Endometrium (tissue), 2 donors: ENCODE data around the gene SDK2.

Experiments
- FAIRE-seq: peaks from 2 replicates; lab custom pipeline; 2012; peaks lifted over from hg19 to GRCh38; lab: Jason Lieb, UNC
- donor health status: control.
- donor health status: control.

SDK2 gene

GRCh38 chr17:73610331-73610911, 33.8 kb downstream of the SDK2 start:
- FAIRE-seq = no peak

GRCh38 chr17:73609758-73610157, 34.5 kb downstream of the SDK2 start:
- FAIRE-seq = no peak

GRCh38 chr17:73609060-73609459, 35.2 kb downstream of the SDK2 start:
- no peak for FAIRE-seq

GRCh38 chr17:73605444-73605843, 38.8 kb downstream of the SDK2 start:
- no peak for FAIRE-seq

DNA sequence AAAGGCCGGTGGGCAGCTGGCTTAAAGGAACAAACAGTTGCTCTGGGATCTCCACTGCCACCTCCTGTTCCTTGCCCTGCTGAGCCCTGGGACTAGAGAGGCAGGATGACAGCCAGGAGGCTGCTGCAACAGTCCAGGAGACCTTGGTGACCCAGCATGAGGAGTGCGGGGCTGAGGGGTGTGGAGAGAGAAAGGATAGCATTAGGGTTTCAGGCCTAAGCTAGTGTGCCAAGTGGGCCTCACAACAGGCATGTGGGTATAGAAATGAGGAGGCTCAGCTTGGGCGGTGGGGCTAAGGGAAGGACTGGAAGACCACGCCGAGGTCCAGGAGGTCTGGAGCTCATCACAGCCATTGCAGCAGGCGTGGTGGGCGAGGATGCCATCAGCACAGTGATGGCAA, 39.8 kb downstream of the SDK2 start:
- no peak for FAIRE-seq

- FAIRE-seq = no peak
Measured at GRCh38 chr17:73603971-73604370, 40.3 kb downstream of the SDK2 start.

DNA sequence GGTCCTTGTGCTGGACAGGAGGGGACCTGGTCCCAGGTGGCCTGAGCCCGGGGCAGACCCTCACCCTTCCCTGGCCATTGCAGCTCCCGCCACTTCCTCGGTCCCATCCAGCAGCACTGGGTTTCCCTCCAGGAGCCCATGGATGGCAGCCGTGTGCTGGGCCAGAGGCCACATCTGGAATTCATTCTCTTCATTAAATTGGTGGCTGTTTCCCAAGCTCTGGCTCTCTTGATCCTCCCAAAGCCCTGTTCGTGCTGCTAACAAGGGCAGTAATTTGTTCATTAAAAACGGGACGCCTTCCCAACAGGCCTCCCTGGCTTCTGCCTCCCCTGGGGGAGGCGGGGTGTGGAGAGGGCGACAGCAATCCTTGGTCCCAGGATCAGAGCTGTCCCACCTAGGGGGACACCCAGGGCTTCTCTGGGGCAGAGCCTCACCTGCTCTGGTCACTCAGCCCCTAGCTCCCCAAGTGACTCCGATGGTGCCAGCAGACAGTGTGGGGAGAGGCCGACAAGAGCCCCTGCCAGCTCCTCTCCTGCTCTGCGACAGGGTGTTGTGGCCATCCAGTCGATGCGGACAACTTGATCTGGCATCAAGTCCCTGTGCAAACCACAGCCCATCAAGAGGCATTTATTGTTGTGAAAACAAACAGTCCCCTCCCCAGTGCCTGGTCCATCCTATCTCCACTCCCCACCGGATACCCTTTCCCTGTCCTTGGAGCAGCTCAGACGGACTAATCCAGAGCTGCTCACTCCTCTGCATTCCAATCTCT, 44.0 kb downstream of the SDK2 start:
- peak; percentile 55 for FAIRE-seq

DNA sequence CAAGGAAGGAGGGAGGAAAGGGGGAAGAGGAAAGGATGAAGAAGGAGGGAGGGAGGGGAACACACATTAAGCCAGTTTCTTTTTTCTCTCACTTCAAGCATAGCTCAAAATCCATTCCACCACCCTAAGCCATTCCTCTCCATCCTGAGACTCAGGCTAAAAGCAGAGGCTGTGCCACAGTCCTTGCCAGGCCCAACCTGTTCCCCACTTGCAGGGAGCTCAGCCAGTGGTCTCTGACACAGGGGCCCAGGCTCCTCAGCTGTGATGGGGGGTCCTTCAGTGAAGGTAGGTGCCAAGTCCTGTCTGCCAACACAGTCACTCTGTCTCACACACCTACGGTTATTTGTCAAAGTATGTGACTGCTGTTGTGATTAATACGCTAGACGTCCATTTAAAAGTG, 44.6 kb downstream of the SDK2 start:
- FAIRE-seq = no peak

DNA sequence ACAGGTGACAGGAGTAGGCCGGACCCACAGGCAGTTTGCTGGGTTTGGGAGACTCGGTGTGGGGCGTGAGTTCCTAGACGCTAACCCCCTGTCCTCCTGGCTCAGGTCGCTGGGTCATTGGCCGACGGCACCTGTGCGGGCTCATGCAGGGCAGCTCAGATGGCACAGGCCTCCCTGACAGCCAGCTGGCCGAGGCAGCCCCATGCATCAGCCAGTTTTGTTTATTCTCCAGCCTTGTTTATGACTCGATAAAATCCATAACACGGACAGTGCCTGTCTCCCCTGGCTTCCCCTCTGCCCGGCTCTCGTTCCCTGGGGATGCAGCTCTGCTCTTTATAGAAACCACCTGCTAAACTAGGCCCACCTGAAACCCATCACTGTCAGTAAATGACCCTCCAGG, 46.0 kb downstream of the SDK2 start:
- FAIRE-seq = no peak

DNA sequence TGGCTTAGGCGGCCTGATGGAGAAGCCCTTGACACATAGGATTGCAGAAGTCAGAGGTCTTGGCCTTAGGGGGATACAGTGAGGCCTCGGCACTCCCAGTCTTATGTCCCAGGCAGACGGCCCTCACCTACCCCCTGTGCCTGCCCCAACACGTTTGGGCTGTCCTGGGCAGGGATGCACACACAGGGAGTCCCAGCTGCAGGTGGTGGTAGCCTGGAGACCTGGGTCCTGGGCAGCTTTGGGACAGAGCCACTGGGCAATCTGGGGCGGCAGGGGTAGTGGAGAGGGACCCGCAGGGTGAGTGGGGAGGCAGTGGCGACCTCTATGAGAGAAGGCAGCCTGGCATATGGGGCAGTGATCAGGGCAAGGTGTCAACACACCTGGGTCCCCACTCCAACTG, 48.3 kb downstream of the SDK2 start:
- no peak for FAIRE-seq

DNA sequence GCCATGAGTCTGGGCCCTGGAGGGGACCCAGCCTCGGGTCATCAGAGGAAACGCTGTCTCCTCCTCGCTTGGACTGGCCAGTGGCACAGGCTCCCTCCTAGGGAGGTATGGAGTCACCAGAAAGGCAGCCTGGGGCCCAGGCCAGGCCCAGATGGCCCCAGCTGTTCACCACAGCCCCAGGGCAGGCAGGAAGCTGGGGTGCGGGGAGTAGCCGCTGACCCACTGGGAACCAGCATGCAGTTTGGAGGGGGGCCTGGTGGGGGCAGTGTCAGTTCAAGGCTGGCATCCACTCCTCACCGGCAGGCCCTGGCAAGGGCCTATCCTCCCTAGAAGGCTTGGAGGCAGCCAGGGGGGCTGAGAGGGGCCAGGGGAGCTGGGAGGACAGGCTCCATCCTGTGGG, 48.8 kb downstream of the SDK2 start:
- no peak for FAIRE-seq

DNA sequence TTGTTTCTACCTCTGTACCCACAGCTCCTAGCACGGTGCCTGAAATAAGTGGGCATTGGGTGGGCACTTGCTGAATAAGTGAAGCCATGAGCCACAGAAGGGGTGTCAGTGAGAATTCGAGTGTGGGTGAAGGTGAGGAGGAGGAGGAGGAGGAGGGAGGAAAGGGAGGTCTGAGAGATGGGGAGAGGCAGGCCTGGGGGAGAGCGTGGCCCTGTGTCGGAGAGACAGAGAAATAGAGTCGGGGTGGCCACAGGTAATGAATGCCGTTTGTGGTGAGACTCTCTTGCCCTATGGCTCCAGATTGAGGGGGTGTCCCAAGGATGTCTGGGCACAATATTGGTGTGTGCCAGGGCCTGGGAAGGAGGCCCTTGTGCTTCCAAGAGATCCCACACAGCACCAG, 49.2 kb downstream of the SDK2 start:
- no peak for FAIRE-seq

DNA sequence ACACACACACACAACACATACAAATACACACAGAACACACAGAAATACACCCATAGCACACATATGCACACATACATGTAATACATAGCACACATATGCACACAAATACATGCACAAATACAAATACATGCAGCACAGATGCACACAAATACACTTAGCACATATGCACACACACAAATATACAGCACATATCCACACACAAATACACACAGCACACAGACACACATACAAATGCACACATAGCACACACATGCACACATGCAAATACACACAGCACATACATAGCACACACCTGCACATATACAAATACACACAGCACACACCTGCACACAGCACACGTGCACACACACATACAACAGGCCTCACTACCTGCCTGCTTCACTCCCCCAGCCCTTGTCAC, 49.6 kb downstream of the SDK2 start:
- FAIRE-seq = no peak

GRCh38 chr17:73594025-73594424, 50.2 kb downstream of the SDK2 start:
- FAIRE-seq = no peak

DNA sequence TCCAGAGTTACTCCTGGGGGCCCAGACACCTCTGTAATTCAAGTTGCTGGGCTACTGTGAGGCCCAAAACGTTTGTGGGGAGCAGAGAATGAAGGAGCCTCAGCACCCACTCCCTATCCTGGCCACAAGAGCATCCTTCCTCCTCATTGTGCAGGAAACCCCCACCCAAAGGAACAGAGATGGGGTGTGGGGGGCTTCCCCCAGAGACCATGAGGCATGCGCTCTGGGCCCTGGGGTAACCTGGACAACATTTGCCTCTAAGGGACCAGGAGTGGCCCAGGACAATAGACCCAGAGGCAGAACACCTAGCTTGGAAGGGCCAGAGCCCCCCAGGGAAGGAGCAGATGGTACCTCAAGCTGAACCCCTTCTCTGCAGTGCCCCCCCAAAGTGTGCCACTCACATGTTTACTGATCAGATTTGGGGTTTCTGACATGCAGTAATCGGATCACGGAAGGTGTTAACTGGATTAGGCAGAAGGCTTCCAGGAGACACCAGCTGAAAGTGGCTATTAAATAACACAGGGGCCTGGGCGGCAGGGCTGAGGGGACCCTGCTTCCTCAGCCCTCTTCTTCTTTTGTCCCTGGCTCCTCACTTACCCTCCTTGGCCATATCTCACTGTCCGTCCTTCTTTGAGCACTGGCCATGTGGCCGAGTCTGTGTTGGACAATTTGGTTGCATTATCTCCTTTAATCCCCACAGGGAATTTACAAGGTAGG, 50.8 kb downstream of the SDK2 start:
- no peak for FAIRE-seq

DNA sequence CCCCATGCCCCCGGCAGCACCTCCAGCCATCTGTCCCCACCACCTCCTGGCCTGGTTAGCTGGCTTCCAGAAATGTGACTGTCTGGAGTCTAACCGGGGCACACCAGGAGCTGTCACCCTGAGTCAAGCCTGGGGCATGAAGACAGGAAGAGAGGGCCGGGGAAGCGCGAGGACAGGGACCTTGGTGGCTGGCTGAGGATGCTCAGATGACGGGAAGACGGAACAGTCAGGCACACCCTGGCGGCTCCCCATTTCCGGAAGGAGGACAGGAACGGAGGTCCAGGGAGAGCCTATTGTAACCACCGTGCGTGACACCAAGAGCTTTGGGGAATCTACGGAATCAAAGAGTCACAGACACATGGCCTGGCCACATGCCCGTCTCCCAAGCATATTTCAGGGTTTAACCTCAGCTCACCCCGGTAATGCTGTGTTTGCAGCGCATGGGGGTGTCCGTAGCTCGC, 51.7 kb downstream of the SDK2 start:
- FAIRE-seq = no peak

GRCh38 chr17:73592079-73592415, 52.2 kb downstream of the SDK2 start:
- FAIRE-seq = no peak

GRCh38 chr17:73591296-73592078, 52.8 kb downstream of the SDK2 start:
- no peak for FAIRE-seq

DNA sequence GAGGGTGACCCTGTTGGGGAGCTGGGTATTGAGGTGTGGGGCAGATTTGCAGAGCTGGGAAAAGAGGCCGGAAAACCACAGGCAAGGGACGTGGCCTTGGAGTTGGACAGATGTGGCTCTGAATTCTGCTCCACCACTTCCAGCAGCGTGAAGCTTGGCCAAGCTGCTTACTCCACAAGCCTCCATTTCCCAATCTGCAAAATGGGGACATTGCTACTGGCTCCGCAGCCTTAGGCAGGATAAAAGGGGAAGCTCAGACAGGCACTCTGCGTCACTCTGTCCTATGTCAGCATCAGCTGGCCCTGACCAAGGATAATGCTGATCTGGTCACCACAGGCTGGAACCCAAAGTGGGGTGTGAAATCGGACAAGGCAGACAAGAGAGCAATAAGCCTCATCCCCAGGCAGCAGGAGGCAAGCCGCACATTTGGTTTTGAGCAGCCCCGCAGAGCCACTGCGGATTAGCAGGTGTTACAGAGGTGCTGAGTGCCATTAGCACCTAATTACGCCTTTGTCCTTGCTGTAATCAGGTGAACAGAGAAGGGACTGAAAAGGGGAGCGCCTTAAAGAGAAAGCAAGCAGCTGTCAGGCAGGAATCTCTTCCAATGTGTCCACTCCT, 54.8 kb downstream of the SDK2 start:
- no peak for FAIRE-seq

DNA sequence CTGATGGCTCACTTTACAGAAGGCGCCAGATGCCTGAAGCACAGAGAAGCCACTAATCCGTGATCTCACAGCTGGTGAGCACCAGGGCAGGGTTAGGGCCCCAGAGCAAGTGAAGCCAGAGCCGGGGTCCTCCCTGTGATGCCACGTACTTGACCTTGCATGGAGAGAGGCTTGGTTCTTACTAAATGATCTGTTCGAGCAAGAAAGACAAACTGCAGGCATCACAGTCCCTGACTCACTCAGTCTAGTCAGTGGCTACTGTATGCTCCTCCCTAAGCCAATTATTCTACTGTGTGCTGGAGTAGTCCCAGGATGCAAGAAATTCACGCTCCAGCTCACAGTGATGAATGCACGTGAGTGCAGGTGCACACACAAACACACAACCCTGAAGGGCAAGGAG, 55.4 kb downstream of the SDK2 start:
- FAIRE-seq = no peak

GRCh38 chr17:73588301-73588846, 55.9 kb downstream of the SDK2 start:
- no peak for FAIRE-seq
